ENCODE data around the gene COMMD7.
A peak's percentile ranks its signal among the peaks of the same experiment; 100 is the strongest.

COMMD7 gene

GRCh38 chr20:32743237-32744112 lies at the start of gene COMMD7:
TSS of gene COMMD7 (minus strand) at chr20:32743467. CDS start at chr20:32743391, 76 bp downstream.
- peak in 1 of 2 donors; percentile 42 for DNase-seq (ENCODE audit: extremely low read depth in 1 of 2, low read depth in 1 of 2)

DNA sequence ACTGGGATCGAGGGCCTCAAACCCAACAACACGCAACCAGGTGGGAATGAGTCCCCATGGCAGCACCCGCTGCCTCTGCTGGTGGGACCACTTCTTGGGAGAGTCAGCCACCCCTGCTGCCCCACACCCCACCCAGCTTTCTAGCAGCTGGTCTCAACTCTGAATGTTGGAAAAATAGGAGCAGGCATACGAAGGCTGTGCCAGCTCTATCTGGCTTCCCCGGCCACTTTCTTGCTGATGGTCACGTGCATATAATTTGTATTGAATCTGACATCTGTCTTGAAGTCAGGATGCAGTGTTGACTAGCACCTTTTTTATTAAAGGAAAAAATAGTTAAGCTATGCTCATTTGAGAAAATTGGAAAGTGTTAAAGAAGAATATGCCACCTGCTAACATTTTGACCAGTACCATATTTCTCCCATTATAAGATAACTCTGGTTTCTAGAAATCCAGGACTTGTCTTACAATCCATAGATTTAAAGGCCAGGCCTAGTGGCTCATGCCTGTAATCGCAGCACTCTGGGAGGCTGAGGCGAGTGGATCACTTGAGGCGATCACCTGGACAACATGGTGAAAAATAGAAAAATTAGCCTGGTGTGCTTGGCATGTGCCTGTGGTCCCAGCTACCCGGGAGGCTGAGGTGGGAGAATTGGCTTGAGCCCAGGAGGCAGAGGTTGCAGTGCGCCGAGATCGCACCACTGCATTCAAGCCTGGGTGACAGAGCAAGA lies 49.6 kb upstream of the COMMD7 start:
- DNase-seq (ENCODE audit: extremely low read depth in 1 of 2, low read depth in 1 of 2) = no peak

DNA sequence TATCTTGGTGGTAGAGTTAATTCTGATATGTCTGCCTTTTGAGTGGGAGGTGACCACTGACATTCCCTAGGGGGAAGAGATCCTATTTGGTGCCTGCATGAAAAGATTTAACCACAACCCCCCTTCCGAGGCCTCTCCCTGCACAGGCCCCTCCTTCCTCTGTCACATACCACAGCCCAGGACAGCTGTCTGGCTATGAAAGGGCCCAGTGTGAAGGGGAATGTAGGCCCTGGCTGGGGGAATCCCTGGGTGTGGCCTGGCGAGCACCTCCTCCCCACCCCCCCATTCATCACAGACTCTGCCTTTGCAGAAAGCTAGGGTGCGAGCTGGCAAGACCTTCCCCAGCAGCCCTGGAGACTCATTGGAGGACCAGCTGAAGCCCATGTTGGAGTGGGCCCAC lies 49.0 kb upstream of the COMMD7 start:
- DNase-seq (ENCODE audit: extremely low read depth in 1 of 2, low read depth in 1 of 2) = no peak

DNA sequence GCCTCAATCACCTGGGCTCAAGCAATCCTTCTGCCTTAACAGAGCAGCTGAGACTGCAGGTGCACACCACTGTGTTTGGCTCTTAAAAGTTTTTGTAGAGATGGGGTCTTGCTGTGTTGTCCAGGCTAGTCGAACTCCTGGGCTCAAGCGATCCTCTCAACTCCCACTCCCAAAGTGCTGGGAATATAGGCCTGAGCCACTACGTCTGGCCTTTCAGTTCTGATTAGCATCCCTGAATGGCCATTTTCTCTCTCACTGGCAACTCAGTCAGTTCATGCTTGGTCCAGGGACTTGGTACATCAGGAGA lies 47.4 kb upstream of the COMMD7 start:
- no peak for DNase-seq (ENCODE audit: extremely low read depth in 1 of 2, low read depth in 1 of 2)

DNA sequence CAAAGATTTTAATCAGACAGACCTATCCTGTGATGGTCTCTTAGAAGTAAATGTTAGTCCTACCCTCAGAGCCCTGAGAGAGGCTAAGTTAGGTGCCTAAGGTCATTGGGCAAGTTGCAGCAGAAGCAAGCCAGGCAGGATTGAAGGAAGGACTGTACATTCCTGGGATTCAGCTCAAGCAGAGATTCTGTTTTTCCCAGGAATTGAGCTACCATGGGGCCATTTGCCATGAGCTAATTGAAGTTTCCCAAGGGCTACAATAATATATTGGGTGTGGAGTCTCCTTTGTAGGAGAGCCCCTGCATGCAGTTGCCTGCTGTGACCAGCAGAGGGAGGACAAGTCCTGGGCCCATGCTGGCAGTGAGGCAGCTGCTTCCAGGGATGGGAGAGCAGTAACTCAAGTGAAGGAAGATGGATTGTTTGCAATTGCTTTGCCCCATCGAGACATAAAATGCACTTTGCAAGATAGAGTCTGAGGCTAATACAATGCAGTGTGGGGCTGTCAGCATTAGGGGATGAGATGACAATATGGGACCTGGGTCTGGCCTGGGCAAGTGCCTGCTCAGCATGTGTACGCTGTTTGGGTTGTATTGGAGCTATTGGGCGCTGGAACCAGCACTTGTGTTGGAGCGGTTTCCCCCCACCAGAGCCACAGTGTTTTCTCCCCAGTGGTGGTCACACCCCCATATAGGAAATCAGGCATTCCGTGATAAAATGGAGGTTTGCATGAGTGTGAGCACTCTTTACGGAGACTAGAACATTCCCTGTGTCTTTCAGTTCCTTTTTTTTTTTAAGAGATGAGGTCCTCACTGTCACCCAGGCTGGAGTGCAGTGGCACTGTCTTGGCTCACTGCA lies 46.9 kb upstream of the COMMD7 start:
- DNase-seq (ENCODE audit: extremely low read depth in 1 of 2, low read depth in 1 of 2) = peak; percentile 32 to 54

DNA sequence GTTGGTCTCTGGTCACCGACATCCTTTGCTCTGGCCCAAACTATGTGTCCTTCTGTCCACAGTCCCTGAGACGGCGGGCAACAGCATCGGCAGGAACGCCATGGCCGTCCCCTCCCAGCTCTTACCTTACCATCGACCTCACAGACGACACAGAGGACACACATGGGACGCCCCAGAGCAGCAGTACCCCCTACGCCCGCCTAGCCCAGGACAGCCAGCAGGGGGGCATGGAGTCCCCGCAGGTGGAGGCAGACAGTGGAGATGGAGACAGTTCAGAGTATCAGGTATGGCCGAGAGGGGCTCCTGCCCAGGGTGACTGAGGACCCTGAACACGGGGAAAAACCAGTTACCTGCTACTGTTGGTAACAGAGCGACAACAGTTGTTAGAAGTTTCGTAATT lies 43.9 kb upstream of the COMMD7 start:
- DNase-seq (ENCODE audit: extremely low read depth in 1 of 2, low read depth in 1 of 2) = no peak

GRCh38 chr20:32786059-32786760 lies 42.9 kb upstream of the COMMD7 start:
- DNase-seq (ENCODE audit: extremely low read depth in 1 of 2, low read depth in 1 of 2) = no peak

- DNase-seq (ENCODE audit: extremely low read depth in 1 of 2, low read depth in 1 of 2) = no peak
These were observed 41.3 kb upstream of the COMMD7 start for GRCh38 chr20:32784369-32785080.

- no peak for DNase-seq (ENCODE audit: extremely low read depth in 1 of 2, low read depth in 1 of 2)
These were observed 37.7 kb upstream of the COMMD7 start for GRCh38 chr20:32780749-32781655.

DNA sequence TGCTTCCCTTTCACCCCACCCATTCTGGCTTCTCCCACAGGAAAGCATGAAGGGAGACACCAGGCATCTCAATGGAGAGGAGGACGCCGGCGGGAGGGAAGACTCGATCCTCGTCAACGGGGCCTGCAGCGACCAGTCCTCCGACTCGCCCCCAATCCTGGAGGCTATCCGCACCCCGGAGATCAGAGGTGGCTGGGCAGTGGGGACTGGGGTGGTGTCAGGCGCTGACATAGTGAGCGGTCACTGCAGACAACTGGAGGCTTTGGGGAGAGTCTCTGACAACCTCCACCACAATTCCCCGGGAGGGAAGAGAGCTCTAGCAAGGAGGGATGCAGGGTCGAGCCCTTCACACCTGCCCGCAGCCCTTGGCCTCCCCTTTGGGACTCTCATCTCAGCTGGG lies 37.0 kb upstream of the COMMD7 start:
- DNase-seq (ENCODE audit: extremely low read depth in 1 of 2, low read depth in 1 of 2) = no peak

DNA sequence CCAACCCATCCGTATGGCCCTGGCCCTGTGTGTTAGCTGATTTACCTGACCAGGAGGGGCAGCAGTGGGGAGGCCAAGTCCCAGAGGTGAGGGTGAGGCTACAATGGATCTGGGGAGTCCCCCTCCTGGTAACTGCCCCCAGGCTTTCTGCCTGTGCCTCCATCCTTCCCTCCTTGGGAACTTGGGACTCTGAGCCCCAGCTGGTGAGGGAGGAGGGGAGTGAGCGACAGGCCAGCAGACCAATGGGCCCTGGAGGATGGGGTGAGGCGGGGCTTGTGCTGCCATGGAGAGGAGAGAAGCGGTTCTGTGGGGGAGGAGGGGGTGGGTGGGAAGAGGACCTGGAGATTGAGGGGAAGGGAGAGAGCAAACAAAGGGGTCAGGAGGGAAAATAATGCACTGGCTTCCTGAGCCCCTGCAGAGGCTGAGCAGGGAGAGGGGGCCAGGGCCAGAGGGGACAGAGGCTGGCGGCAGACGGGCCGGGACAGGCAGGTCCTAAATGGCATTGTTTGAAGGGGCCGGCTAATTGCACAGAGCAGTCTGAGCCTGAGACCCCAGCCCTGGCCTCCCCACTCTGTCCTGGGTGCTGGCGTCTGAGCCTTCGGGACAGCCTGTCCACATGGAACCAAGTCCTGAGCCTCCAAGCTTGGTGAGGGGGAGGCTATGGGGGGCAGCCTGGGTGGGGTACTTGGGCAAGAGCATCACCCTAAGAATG lies 36.4 kb upstream of the COMMD7 start:
- DNase-seq (ENCODE audit: extremely low read depth in 1 of 2, low read depth in 1 of 2) = no peak

DNA sequence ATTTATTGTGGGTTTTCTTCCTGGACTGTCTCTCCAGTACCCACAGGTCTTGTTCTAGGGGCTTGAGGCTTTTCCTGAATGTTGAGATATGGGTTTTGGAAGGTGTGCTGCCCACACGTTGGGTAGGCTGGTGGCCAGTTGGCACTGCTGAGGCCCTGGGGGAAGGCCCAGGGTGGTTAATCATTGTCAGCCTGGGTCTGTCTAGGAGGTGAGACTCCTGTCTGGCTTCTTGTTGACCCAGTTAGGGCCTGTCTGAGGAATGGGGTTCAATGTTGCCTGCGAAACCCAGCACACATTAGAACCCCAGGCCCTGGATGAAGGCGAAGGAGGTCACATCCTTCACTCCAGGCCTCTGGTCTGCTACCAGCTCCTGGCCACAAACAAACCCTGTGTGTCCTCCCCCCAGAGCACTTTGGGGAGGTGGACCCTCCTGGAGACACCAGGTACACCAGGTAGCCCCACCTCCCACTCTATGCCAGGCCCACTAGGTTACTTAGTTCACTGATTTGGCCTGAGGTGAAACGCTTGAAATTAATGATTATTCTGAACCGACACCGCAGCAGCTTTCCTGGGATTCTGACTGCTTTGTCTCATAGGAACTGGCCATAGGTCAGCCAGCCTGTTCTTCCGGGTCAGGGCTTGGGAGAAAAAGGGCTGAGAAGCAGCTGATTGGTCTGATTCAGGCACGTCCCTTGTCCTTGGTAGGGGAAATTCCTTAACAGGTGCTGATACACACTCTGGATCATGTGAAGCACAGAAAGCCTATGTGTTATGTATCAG lies 34.1 kb upstream of the COMMD7 start:
- DNase-seq (ENCODE audit: extremely low read depth in 1 of 2, low read depth in 1 of 2) = no peak

DNA sequence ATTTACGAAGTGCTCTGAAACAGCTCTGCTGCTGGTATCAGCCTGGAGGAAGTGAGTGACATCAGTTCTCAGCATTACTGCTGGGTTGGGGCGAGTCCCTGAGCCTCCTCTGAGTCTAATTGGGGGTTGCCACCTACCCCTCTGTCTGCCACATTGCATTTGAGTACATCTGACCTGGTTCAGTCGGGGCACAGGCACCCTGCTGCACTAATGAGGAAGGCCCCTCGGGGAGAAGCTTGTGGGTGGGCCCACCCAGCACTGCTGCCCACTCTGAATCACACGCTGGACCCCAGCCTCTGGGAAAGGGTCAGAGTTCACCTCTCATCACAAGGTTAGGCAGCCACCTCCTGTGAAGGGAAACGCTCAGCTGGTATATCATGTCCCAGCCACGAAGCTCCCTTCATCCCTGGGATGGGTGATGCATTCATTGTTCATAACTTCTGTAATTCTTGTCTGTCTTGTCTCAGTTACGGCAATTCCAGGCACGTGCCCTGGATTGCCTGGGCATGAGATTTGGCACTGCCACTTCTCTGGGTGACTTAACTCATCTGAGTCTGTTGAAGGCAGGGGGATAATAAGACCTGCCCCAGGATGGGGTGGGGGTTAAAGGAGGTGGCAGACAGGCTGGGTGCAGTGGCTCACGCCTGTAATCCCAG lies 32.2 kb upstream of the COMMD7 start:
- no peak for DNase-seq (ENCODE audit: extremely low read depth in 1 of 2, low read depth in 1 of 2)

DNA sequence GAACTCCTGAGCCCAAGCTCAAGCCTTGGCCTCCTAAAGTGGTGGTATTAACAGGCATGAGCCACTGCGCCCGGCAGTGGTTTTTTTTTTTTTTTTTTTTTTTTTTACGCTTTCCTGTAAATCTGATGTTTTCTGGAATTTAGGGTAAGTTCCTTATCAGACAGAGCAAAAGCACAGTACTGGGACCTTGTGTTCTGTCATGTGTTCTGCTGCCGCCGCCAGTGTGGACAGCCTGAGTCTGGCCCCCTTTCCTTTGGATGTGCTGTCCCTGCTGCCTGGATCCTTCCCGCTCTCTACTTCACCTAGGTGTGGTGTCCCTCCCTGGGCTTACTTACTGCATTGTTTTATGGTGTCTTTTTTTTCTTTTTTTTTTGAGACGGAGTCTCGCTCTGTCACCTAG lies 30.6 kb upstream of the COMMD7 start:
- no peak for DNase-seq (ENCODE audit: extremely low read depth in 1 of 2, low read depth in 1 of 2)

- DNase-seq (ENCODE audit: extremely low read depth in 1 of 2, low read depth in 1 of 2) = no peak
These were observed 30.0 kb upstream of the COMMD7 start for GRCh38 chr20:32773223-32773622.

- DNase-seq (ENCODE audit: extremely low read depth in 1 of 2, low read depth in 1 of 2) = no peak
These were observed 28.8 kb upstream of the COMMD7 start for GRCh38 chr20:32772046-32772445.

All from activated CD8-positive, alpha-beta memory T cell treated with anti-CD3 and anti-CD28 coated beads for 1 hour (primary cell).